Activated T-cell treated with anti-CD3 and anti-CD28 coated beads, Interleukin-2, amount 50 U/mL, for 72 hours (primary cell): Measurements from ENCODE around the gene GNG5. TPM values are rescaled to one million over a fixed set of nuclear protein-coding genes. Genes with fewer than 3 reads are reported as not detected.
"Not testable (repeated sequence)": the region's sequence is repeated elsewhere in the genome, so short reads cannot be mapped to it uniquely, and the experiment has no call there.

Experiments used
- ATAC-seq, 2 donors: fragments of 150-1000 bp; cut with Tn5 transposase; replicated peaks in 1 of 2; 2 replicates each; pipeline ENCODE4 v1.10.0; 2021; ENCODE audit warnings: moderate library complexity in 2 of 2, mild to moderate bottlenecking in 1 of 2
- DNase-seq, 2 donors: peaks; one replicate each; pipeline ENCODE4 v3.0.0; 2021 to 2022; ENCODE audit warnings: mixed read lengths in 1 of 2
- H3K27ac Mint-ChIP-seq: one replicate; pipeline ENCODE4 v1.8.0; 2022; ENCODE audit warnings: mild to moderate bottlenecking, moderate library complexity, mixed read lengths
- H3K27me3 Mint-ChIP-seq: one replicate; pipeline ENCODE4 v1.8.0; 2022; ENCODE audit warnings: low read depth, mixed read lengths
- H3K36me3 Mint-ChIP-seq, 2 donors: one replicate each; pipeline ENCODE4 v1.8.0; 2022; ENCODE audit warnings: mixed read lengths in 2 of 2, mild to moderate bottlenecking in 1 of 2; ENCODE audit not compliant: insufficient read depth in 2 of 2
- H3K4me1 Mint-ChIP-seq: one replicate; pipeline ENCODE4 v1.8.0; 2022; ENCODE audit warnings: low read depth, mixed read lengths
- H3K4me3 Mint-ChIP-seq, 2 donors: one replicate each; pipeline ENCODE4 v1.8.0; 2022; ENCODE audit warnings: mild to moderate bottlenecking in 2 of 2, mixed read lengths in 2 of 2, moderate library complexity in 2 of 2
- H3K9me3 Mint-ChIP-seq, 2 donors: one replicate each; pipeline ENCODE4 v1.8.0; 2022; ENCODE audit warnings: mixed read lengths in 2 of 2
- total RNA-seq, 2 donors: library from RNA; stranded (reverse); gene quantifications; one replicate each; pipeline ENCODE4 v1.2.3, GENCODE V29; 2022

GNG5 gene
- 100 to 1,000 TPM in 1 of 2 donors, 10 to 100 TPM in 1; 88.5 to 101 TPM for total RNA-seq

GRCh38 chr1:84506002-84506728 lies at the start of gene GNG5, which contains the start of gene SPATA1:
Gene GNG5 (minus strand): TSS chr1:84506581. CDS start chr1:84506091, 490 bp downstream.
Gene SPATA1 (plus strand): TSS chr1:84506386. CDS start chr1:84516360, 9,974 bp downstream.
- Mint-ChIP-seq H3K27me3 (no peaks in the 10 kb centered on the region), H3K4me1 (peaks cover 31% of the 10 kb centered on the region), H3K36me3 (peaks cover 11 to 15% of the 10 kb centered on the region in 2 donors), H3K27ac (peak within 1 kb of the TSS; percentile 100), H3K4me3 (peak within 1 kb of the TSS; percentile 95 to 100), H3K9me3 (no peaks in the 10 kb centered on the region)
- peak; percentile 98 for DNase-seq
- peak; percentile 90 for ATAC-seq

GRCh38 chr1:84550826-84551225 lies 44.4 kb upstream of the GNG5 start:
- ATAC-seq (no peak), DNase-seq (no peak)
- Mint-ChIP-seq H3K27ac (no peak overlapping the region), H3K27me3 (no peaks in the 10 kb centered on the region), H3K9me3 (no peaks in the 10 kb centered on the region), H3K4me1 (no peaks in the 10 kb centered on the region), H3K36me3 (no peaks in the 10 kb centered on the region), H3K4me3 (no peak overlapping the region)

- no peak for DNase-seq
- no peaks in the 10 kb centered on the region for H3K27me3 Mint-ChIP-seq
- no peaks in the 10 kb centered on the region for H3K9me3 Mint-ChIP-seq
- H3K4me3 Mint-ChIP-seq, result no peak overlapping the region
- no peak overlapping the region for H3K27ac Mint-ChIP-seq
- ATAC-seq, result no peak
- peaks cover 0 to 2% of the 10 kb centered on the region in 2 donors for H3K36me3 Mint-ChIP-seq
- peaks cover 14% of the 10 kb centered on the region for H3K4me1 Mint-ChIP-seq
Observed at GRCh38 chr1:84541679-84542078, 35.3 kb upstream of the GNG5 start.

- H3K27me3 Mint-ChIP-seq, result no peaks in the 10 kb centered on the region
- H3K36me3 Mint-ChIP-seq, result peaks cover 0 to 2% of the 10 kb centered on the region in 2 donors
- no peak overlapping the region for H3K27ac Mint-ChIP-seq
- H3K4me1 Mint-ChIP-seq, result peaks cover 14% of the 10 kb centered on the region
- no peak overlapping the region for H3K4me3 Mint-ChIP-seq
- no peak for ATAC-seq
- H3K9me3 Mint-ChIP-seq, result no peaks in the 10 kb centered on the region
- DNase-seq, result no peak
Observed at GRCh38 chr1:84540759-84541158, 34.4 kb upstream of the GNG5 start.

- Mint-ChIP-seq H3K36me3 (peaks cover 0 to 2% of the 10 kb centered on the region in 2 donors), H3K27me3 (no peaks in the 10 kb centered on the region), H3K9me3 (no peaks in the 10 kb centered on the region), H3K4me3 (no peak overlapping the region), H3K27ac (no peak overlapping the region), H3K4me1 (peaks cover 14% of the 10 kb centered on the region)
- no peak for DNase-seq
- ATAC-seq, result no peak
Observed at GRCh38 chr1:84539972-84540371, 33.6 kb upstream of the GNG5 start.

GRCh38 chr1:84538599-84538998 lies 32.2 kb upstream of the GNG5 start:
- Mint-ChIP-seq H3K36me3 (peaks cover 0 to 2% of the 10 kb centered on the region in 2 donors), H3K27me3 (no peaks in the 10 kb centered on the region), H3K27ac (no peak overlapping the region), H3K4me3 (peak overlapping the region in 1 of 2 donors; percentile 5), H3K9me3 (no peaks in the 10 kb centered on the region), H3K4me1 (peaks cover 14% of the 10 kb centered on the region)
- DNase-seq (no peak), ATAC-seq (no peak)

GRCh38 chr1:84525779-84526178 lies 19.4 kb upstream of the GNG5 start:
- Mint-ChIP-seq H3K4me3 (no peak overlapping the region), H3K4me1 (no peaks in the 10 kb centered on the region), H3K9me3 (peaks cover 0 to 2% of the 10 kb centered on the region in 2 donors), H3K27me3 (no peaks in the 10 kb centered on the region), H3K27ac (no peak overlapping the region), H3K36me3 (no peaks in the 10 kb centered on the region)
- DNase-seq (no peak), ATAC-seq (no peak)

GRCh38 chr1:84524590-84524989 lies 18.2 kb upstream of the GNG5 start:
- DNase-seq (no peak), ATAC-seq (no peak)
- no peaks in the 10 kb centered on the region for H3K36me3 Mint-ChIP-seq
- H3K27ac Mint-ChIP-seq, result no peak overlapping the region
- H3K9me3 Mint-ChIP-seq, result peaks cover 0 to 2% of the 10 kb centered on the region in 2 donors
- no peak overlapping the region for H3K4me3 Mint-ChIP-seq
- H3K4me1 Mint-ChIP-seq, result no peaks in the 10 kb centered on the region
- H3K27me3 Mint-ChIP-seq, result no peaks in the 10 kb centered on the region

- Mint-ChIP-seq H3K4me1 (no peaks in the 10 kb centered on the region), H3K27ac (no peak overlapping the region), H3K9me3 (no peaks in the 10 kb centered on the region), H3K4me3 (no peak overlapping the region), H3K36me3 (peaks cover 4% of the 10 kb centered on the region in 2 donors), H3K27me3 (no peaks in the 10 kb centered on the region)
- ATAC-seq (no peak), DNase-seq (no peak)
Observed at GRCh38 chr1:84510668-84511067, 4.3 kb upstream of the GNG5 start.

GRCh38 chr1:84510165-84510564 lies 3.8 kb upstream of the GNG5 start:
- ATAC-seq, result no peak
- Mint-ChIP-seq H3K4me3 (no peak overlapping the region), H3K27ac (no peak overlapping the region)

GRCh38 chr1:84509029-84509428 lies 2.6 kb upstream of the GNG5 start:
- Mint-ChIP-seq H3K27ac (no peak overlapping the region), H3K4me3 (no peak overlapping the region), H3K36me3 (peaks cover 10 to 12% of the 10 kb centered on the region in 2 donors)

More at GRCh38 chr1:84510165-84510564, 3.8 kb upstream of the GNG5 start:
- no peak for DNase-seq
- peaks cover 7 to 9% of the 10 kb centered on the region in 2 donors for H3K36me3 Mint-ChIP-seq
- H3K9me3 Mint-ChIP-seq, result no peaks in the 10 kb centered on the region
- peaks cover 1% of the 10 kb centered on the region for H3K4me1 Mint-ChIP-seq
- H3K27me3 Mint-ChIP-seq, result no peaks in the 10 kb centered on the region

GRCh38 chr1:84508510-84508909 lies 2.1 kb upstream of the GNG5 start:
- peaks cover 14% of the 10 kb centered on the region for H3K4me1 Mint-ChIP-seq
- peak overlapping the region in 1 of 2 donors; percentile 16 for H3K4me3 Mint-ChIP-seq
- no peaks in the 10 kb centered on the region for H3K27me3 Mint-ChIP-seq
- peak overlapping the region; percentile 23 for H3K27ac Mint-ChIP-seq
- H3K36me3 Mint-ChIP-seq, result peaks cover 10 to 12% of the 10 kb centered on the region in 2 donors
- H3K9me3 Mint-ChIP-seq, result no peaks in the 10 kb centered on the region
- DNase-seq, result no peak
- no peak for ATAC-seq

More at GRCh38 chr1:84509029-84509428, 2.6 kb upstream of the GNG5 start:
- Mint-ChIP-seq H3K4me1 (peaks cover 13% of the 10 kb centered on the region), H3K9me3 (no peaks in the 10 kb centered on the region), H3K27me3 (no peaks in the 10 kb centered on the region)
- ATAC-seq (no peak), DNase-seq (no peak)

GRCh38 chr1:84507887-84508286 lies 1.5 kb upstream of the GNG5 start:
- H3K27me3 Mint-ChIP-seq, H3K9me3 Mint-ChIP-seq, H3K4me3 Mint-ChIP-seq: not testable (repeated sequence)

More at GRCh38 chr1:84507887-84508286, 1.5 kb upstream of the GNG5 start:
- DNase-seq, ATAC-seq, H3K27ac Mint-ChIP-seq: not testable (repeated sequence)
- peaks cover 10 to 12% of the 10 kb centered on the region in 2 donors for H3K36me3 Mint-ChIP-seq
- H3K4me1 Mint-ChIP-seq, result peaks cover 19% of the 10 kb centered on the region
